B cell (primary cell): ENCODE results near the gene ALDH9A1.

Source experiments
- EZH2 ChIP-seq: IDR thresholded peaks from 2 replicates; pipeline ENCODE4 v1.6.1; 2012; ENCODE audit warnings: borderline replicate concordance, low read depth, mild to moderate bottlenecking, moderate library complexity, low read length; ENCODE audit not compliant: insufficient read depth, poor library complexity, severe bottlenecking
- TF ChIP-seq, protein P1 (sequence below): fragments of 200-600 bp; IDR thresholded peaks from one replicate; pipeline ENCODE4 v1.8.0; 2022; ENCODE audit warnings: antibody characterized with exemption, mild to moderate bottlenecking

DNA sequence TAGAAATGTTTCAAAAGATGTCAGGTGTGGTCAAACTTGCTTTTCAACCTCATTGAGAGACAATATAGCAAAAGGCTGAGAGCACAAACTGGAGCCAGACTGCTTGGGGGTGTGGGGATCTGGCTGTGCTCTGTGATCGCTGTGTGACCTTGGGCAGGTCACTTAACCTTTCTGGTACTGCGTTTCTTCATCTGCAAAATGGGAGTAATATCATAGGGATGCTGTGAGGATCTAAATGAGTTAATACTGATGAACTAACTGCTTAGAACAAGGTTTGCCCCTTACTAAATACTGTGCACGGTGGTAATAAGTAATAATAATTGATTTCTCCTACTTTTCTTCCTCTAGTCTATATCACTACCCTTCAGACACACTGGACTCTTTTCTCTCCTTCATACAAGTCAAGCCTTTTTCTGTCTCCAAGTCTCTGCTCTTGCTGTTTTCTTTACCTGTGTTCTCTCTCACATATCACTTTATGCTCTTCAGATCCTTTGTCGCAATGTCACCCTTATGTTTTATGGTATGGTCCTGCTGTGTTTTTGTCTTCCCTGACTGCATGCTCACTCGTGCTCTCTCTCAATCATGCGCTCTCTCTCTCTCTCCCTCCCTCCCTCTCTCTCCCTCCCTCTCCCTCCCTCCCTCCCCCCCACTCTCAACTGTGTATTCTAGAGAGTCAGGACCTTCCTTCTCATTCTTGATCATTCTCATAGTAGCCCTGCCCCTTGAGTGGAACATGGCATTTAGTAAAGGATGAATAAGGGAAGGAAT, 64.0 kb downstream of the ALDH9A1 start:
- TF ChIP-seq, protein P1, sequence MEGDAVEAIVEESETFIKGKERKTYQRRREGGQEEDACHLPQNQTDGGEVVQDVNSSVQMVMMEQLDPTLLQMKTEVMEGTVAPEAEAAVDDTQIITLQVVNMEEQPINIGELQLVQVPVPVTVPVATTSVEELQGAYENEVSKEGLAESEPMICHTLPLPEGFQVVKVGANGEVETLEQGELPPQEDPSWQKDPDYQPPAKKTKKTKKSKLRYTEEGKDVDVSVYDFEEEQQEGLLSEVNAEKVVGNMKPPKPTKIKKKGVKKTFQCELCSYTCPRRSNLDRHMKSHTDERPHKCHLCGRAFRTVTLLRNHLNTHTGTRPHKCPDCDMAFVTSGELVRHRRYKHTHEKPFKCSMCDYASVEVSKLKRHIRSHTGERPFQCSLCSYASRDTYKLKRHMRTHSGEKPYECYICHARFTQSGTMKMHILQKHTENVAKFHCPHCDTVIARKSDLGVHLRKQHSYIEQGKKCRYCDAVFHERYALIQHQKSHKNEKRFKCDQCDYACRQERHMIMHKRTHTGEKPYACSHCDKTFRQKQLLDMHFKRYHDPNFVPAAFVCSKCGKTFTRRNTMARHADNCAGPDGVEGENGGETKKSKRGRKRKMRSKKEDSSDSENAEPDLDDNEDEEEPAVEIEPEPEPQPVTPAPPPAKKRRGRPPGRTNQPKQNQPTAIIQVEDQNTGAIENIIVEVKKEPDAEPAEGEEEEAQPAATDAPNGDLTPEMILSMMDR = no peak
- TF ChIP-seq EZH2 = no peak
